ENCODE data around the gene TBC1D16.

Gene TBC1D16

GRCh38 chr17:80025140-80025539 is 10.5 kb downstream of the TBC1D16 start:
- DNase-seq (ENCODE audit: low spot score): no peak

- no peak for DNase-seq (ENCODE audit: low spot score)
Measured at GRCh38 chr17:80024206-80024972, 11.3 kb downstream of the TBC1D16 start.

GRCh38 chr17:80023481-80024205 is 12.0 kb downstream of the TBC1D16 start:
- peak; percentile 15 for DNase-seq (ENCODE audit: low spot score)

GRCh38 chr17:80021600-80021999 is 14.1 kb downstream of the TBC1D16 start:
- no peak for DNase-seq (ENCODE audit: low spot score)

GRCh38 chr17:80018917-80019651 is 16.6 kb downstream of the TBC1D16 start:
- no peak for DNase-seq (ENCODE audit: low spot score)

GRCh38 chr17:80017226-80018010 is 18.3 kb downstream of the TBC1D16 start:
- no peak for DNase-seq (ENCODE audit: low spot score)

DNA sequence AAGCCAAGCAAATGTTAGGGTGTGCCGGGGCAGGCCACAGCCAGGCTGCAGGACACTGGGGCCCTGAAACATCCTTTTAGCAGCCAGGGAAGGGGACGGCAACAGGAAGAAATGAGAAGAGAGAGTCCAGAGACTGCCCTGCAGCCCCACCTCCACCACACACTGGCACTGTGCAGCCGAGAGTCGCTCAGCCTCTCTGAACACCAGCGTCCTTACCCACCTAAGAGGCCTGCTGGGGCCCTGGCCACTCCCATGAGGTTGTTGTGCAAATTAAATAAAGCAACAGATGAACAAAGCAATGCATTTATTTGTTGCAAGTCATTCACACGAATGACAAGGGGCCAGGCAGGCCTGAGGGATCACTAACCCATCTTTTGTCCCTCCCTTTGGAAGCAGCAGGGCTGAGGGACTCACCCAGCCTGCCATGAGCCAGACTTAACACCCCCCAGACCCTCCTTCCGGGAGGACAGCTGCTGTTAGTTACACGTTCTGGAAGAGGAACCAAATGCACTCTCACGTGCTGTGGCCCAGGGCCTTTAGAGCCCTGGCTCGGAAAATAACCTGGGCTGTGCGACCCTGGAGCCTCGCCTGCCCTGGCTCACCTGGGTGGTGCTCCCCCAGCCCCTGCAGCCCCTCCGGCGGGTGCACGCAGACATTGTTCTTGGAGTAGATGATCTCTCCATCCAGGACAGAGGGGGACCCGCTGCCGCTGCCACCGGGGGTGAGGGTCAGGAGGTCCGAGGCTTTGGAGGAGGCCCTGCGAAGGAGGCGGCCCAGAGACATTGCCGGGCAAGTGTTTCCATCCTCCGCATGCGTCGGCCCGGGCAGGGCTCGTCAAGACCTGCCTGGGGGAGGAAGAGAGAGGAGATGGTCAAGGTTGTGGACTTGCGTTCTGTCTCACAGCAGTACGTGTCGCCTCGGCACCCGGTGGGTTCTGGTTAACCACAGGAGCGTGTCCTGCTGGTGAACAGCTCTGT is 22.6 kb downstream of the TBC1D16 start:
- DNase-seq (ENCODE audit: low spot score): no peak

DNA sequence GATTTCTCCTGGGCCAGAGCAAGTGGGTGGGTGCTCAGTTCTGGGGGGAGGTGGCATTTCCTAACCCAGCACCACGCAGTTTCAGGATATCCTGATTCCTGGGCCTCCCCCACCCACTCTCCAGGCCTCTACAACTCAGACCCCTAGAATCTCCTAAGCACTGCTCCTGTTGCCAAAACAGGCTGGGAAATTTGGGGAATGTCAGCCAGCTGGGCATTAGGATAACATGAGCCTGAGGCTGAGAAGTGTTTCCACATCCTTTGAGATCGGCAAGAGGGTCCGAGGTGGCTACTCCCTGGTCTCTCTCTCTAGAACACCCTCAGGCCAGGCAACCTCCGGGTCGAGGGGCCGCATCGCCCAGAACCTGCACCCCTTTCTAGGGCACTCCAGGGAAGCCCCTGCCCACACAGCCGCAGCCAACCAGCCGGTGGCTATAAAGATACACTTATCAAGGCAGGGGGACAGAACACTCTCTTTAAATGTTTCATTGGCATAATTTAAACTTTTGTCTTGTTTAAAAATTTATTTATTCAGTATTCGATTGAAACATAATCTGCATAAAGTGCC is 23.6 kb downstream of the TBC1D16 start:
- no peak for DNase-seq (ENCODE audit: low spot score)

- no peak for DNase-seq (ENCODE audit: low spot score)
Measured at GRCh38 chr17:80010283-80010858, 25.3 kb downstream of the TBC1D16 start.

DNA sequence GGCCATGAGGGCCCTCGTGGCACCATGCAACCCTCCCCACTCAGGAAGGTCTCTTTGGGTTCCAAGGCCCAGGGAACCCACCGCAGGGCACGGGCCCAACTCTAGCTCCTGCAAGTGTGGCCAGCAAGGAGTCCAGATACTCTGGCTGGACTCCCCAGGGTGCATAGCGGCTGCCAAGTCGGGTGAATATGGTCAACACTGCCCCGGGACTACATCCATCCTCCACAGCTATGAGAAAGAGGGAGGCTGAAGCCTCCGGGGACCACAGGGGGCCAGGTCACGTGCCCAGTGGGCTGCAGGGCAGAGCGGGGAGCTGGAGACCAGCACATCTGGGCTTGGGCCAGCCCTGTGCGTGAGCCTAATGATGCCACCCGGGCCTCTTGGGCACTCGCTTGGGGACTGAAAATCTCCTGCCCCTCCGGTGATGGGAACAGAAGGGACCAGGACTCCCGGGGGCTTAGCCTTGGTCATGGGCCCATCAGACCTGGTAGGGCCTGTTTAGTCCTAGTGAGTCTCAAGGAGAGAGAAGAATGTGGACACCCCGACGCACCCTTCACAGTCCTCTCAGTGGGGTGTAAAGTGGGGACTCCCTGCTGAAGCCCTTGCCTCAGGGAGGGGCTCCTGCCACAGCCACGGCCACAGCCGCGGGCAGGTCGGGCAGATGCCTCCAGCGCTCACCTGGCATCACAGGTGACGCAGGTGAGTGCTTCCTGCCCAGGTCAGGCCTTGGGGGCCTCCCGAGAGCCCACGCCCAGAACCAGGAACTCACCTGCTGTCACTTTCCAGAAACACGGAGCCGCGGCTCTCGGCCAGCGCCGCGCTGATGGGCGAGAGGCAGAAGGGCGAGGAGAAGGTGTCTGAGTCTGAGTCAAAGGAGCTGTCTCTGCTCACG is 26.0 kb downstream of the TBC1D16 start:
- DNase-seq (ENCODE audit: low spot score): no peak

DNA sequence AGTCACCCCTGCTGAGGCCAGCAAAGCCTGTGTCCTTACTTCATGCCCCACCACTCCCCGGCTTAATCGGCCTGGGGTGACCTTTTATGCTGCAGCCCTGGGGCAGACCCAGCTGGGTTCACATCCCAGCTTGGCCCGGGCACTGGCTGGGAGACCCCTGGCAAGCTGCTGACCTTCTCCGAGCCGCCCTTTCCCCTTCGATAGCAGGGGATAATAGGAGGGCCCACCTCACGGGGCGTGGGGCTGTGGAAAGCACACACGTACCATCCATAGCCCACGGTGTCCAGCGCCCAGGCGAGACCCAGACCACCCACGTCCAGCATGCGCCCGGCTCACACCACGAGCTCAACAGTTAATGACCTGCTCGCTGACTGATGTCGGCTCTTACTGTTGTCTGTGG is 26.8 kb downstream of the TBC1D16 start:
- no peak for DNase-seq (ENCODE audit: low spot score)

DNA sequence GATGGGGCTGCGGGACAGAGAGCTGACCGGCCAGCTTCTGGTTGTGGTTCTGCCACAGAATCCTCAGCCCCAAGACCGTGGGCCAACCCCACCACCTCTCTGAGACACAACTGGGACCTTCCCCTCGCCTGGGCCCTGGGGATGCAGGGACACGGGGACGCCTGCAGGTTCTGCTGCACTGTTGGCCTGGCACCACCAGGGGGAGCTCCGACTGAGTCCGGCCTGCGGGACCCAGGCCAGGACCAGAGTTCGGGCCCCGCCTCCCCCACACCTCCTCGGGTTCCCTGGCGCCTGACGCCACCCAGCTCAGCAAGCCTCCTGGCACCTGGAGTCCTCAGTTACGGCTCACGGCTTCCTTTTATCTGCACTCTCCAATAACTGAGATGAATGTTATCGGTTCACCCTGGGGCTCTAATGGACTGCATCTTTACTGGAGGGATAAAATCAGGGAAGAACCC is 27.3 kb downstream of the TBC1D16 start:
- DNase-seq (ENCODE audit: low spot score): peak; percentile 92

GRCh38 chr17:80007939-80008338 is 27.7 kb downstream of the TBC1D16 start:
- DNase-seq (ENCODE audit: low spot score): no peak

DNA sequence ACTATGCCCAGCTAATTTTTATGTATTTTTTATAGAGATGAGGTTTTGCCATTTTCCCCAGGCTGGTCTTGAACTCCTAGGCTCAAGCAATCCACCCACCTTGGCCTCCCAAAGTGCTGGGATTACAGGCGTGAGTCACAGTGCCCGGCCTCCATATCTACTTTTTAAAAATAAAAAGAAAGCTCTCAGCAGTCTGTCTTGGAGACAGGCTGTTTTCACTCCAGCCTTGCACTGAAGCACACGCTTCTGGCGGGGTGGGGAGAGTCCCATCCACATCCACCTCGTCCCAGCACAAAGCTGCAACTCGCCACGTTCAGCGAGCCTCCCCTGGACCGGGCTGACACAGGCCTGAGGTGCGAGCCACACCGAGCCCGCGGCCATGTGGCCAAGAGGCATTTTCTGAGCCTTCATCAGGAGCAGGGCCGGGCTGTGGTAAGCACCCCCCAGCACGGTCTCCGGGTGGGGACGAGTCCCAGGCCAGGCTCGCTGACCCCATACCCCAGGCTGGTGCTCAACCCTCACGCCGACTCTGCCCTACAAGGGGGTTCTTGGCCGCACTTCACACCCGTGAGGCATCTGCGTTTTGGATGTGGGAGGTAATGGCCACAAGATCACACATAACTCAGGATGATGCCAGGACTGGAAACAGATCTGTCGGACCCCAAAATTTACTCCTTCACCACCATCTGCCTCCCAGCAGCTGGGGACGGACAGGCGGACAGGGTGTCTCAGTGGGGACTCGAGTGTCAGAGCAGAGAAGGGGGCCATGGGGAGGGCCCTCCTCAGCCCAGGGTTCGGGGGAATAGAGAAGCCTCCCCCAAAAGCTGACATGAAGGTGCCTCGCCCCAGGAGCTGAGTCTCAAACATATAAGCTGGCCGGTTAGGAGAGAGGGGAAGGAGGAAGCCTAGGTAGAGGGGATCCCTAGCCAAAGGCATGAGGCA is 28.6 kb downstream of the TBC1D16 start:
- no peak for DNase-seq (ENCODE audit: low spot score)

DNA sequence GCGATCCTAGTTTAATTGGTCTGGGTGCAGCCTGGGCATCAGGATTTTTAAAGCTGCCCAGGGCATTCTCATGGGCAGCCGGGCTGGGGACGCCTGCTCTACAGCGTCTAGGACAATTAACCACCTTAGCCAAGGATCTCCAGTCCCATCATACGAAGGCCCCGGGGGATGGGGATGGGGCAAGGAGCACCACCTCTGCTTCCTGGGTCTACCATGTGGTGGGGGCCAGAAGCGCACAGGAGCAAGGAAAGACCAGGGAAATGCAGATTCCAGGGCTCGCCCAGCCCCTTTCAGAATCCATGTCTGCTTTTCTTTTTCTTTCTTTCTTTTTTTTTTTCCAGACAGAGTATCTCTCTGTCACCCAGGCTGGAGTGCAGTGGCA is 29.3 kb downstream of the TBC1D16 start:
- DNase-seq (ENCODE audit: low spot score): no peak

DNA sequence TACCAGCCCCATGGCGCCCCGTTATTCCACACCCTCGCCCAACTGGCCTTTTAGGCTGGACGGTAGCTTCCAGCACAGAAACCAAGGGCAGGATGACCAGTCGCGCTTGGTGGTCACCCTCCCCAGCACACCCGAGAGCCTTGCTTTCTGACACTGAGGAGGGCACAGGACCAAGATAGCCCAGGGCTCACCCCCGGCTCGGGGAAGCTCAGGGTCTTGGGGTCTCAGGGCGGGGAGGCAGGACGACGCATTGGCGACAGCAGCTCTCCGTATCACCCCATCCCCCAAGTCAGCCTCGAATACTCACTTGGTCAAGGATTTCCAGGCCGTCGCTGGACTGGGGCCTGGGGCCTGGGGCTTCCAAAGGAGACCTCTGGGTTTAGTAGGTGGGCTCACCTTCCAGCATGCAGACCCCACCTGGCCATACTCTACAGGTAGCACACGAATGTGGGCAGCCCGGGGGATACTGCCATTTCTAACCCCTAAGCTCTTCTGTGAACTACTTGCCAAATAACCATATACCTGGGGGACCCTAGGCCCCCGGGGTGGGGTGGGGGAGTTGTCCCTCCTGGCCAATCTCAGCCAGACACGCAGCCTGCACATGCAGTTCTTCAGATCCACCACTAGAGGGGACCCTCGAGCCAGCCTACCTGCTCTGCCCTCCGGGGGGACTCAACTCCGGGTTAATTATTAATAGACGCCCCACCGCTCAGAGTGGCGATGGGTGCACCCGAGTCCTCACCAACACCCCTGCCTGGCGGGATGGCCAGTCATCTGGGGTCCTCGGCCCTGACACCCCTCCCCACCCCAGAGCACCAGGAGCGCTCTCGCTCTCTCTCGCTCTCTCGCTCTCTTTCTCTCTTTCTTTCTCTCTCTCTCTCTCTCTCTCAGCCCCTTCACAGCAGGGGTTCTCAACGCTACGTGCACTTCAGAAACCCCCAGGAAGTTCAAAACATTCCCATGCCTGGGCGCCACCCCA is 30.0 kb downstream of the TBC1D16 start:
- DNase-seq (ENCODE audit: low spot score): peak; percentile 89

DNA sequence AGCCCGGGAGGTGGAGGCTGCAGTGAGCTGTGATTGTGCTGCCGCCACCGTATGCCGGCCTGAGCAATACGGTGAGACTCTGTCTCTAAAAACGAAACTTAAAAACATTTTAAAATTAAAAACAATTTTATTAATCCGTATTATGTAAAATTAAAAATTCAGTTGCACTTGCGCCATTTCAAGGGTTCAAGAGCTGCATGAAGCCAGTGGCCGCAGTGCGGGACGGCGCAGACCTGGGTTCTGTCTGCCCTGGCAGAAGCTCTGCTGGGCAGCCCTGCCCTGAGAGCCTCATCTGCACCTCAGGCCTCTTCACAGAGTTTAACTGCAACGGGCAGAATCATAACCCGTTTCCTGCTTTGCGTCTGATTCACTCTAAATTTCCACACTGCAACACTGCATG is 31.7 kb downstream of the TBC1D16 start:
- DNase-seq (ENCODE audit: low spot score): no peak

Measured in AG08395 (cell line).